HL-60/S4 (cell line): Measurements from ENCODE around the gene PCDHGA1.

ENCODE experiments used
- in situ Hi-C: fragments of 300-500 bp; cut with MboI; formaldehyde crosslinking; loops from 2 replicates; pipeline ENCODE4 v1.14.3; 2022; ENCODE audit warnings: low sequenced_read_pairs

PCDHGA1 gene

GRCh38 chr5:141527426-141527825 lies 197.1 kb downstream of the PCDHGA1 start:
- in situ Hi-C loops = no loop called here

GRCh38 chr5:141528291-141528984 lies 198.1 kb downstream of the PCDHGA1 start:
- in situ Hi-C loops = no loop called here

DNA sequence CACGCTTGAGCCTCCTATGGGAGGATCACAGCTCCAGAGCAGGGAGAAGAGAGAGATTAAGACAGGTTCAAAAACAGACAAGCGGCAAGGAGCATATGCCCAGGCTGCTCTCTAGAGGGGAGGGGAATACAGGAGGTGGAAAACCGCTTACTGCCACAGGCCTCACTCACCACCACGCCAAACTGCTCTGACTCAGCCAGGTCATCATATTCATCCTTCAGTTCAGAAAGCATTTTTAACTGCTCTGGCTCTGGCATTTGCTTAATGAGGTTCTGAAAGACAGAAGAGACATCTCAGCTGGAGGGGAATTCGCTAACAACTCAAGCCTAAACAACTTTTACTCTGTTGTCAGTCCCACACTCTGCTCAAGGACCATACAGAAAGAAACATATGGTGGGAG lies 198.7 kb downstream of the PCDHGA1 start:
- in situ Hi-C loops = no loop called here

DNA sequence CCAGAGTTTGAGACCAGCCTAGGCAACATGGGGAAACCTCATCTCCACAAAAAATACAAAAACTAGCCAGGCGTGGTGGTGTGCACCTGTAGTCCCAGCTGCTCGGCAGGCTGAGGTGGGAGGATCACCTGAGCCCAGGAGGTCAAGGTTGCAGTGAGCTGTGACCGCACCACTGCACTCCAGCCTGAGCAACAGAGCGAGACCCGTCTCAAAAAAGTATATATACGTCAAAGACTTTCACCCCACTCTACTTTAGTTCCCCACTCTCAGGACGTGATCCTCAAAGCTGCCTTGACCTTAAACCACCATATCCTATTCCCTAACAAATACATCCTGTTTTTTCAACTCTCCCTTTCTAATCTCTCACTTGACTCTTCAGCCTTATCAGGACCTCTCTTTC lies 199.6 kb downstream of the PCDHGA1 start:
- in situ Hi-C loops = no loop called here

GRCh38 chr5:141532726-141533125 lies 202.4 kb downstream of the PCDHGA1 start:
- in situ Hi-C loops = no loop called here

GRCh38 chr5:141533897-141534296 lies 203.6 kb downstream of the PCDHGA1 start:
- in situ Hi-C loops = no loop called here

GRCh38 chr5:141534492-141535213 lies 204.3 kb downstream of the PCDHGA1 start:
- in situ Hi-C loops = no loop called here

GRCh38 chr5:141543053-141543452 lies 212.7 kb downstream of the PCDHGA1 start:
- in situ Hi-C loops = no loop called here

DNA sequence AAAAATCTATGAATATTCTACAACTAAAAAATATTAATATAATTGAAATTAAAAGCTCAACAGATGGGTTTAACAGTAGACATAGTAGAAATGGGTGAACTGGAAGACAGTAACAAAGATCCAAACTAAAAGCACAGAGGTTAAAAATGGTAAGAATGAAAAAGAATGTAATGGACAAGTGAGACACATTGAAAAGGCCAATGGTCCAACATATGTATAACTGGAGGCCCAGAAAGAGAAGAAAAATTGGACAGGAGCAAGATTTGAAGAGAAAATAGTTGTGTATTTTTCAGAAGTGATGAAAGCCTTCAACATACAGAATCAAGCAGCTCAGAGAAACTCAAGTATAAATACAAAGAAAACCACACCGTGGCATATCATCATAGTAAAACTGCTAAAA lies 217.2 kb downstream of the PCDHGA1 start:
- in situ Hi-C loops = no loop called here

- in situ Hi-C loops = no loop called here
Observed at GRCh38 chr5:141547921-141548320, 217.6 kb downstream of the PCDHGA1 start.

DNA sequence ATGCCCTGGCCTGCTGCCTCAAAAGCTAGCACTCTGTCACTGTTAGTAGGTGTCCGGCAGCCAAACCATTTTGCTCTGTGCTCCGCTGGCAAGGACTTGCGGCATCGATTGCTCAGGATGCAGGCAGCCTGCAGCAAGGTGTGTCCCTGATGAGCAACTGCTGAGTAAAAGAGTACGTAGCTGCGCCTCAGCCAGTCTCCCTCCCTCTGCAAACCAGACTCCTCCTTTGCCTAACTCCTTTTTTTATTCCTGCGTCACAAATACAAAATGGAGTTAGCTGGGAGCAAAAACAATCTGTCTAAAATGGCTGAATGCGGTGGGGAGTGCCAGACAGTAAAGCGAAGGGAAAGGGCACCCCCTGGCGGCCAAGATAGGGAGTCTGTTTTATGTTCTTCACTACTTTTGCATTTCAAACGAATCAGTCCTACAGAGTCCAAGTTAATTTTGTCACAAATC lies 227.4 kb downstream of the PCDHGA1 start:
- in situ Hi-C loops = loop anchor here (10.0 to 25.0 kb wide), 2 partner anchors 143 to 370 kb away; partner anchors contain the start of genes PCDHB10, PCDHB11, PCDHB16 and PCDHB8

- in situ Hi-C loops = loop anchor here (10.0 to 25.0 kb wide), 2 partner anchors 143 to 371 kb away; partner anchors contain the start of genes PCDHB10, PCDHB11, PCDHB16 and PCDHB8
Observed at GRCh38 chr5:141558150-141558549, 227.8 kb downstream of the PCDHGA1 start.

GRCh38 chr5:141559461-141559860 lies 229.1 kb downstream of the PCDHGA1 start:
- in situ Hi-C loops = loop anchor here (10.0 to 25.0 kb wide), 2 partner anchors 145 to 372 kb away; partner anchors contain the start of genes PCDHB10, PCDHB11, PCDHB16 and PCDHB8

GRCh38 chr5:141560151-141560550 lies 229.8 kb downstream of the PCDHGA1 start:
- in situ Hi-C loops = loop anchor here (25.0 kb wide), 1 partner anchor 373 kb away; the partner anchor contains the start of genes PCDHB10, PCDHB11, PCDHB16 and PCDHB8

DNA sequence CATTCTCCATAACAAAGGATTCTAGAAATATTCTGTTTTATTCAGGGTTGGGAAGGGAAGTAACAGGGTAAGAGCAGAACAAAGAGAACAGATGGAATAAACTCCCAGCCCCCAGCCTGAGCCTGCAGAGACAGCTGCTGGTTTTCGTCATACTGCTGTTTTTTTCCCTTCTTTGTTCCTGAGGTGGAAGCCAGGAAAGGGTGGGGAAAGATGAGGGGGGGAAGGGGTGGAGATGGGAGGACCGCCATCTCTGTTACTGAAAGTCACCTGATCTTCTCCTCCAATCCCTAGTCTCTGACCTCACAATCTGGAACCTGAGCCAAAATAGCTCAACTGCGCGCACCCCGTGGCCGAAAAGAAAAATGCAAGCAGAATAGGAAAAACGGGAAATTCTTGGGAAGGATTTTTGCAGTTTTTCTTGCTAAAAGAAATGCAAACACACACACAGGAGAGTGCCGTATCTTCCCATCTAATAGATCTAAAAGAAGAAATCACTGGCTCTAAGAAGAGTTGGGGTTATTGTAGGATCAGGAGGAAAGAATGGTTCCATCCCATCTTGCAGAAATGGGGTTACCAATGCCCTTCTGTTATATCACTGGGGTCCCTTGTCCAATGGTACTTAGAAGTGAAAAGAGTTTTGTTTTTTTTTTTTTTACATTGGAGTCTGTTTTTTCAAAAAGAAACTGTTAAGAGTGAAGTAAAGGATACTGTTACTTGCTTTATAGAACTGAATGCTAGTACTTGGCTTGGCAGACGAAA lies 230.6 kb downstream of the PCDHGA1 start:
- in situ Hi-C loops = loop anchor here (25.0 kb wide), 1 partner anchor 374 kb away; the partner anchor contains the start of genes PCDHB10, PCDHB11, PCDHB16 and PCDHB8
